T-helper 2 cell treated with Interferon-gamma antibody and Interleukin-4, amounts not matched to agents 5 μg/mL and 100 μg/mL, for 36 hours (primary cell): ENCODE data around the gene AIF1L.
"Not testable (repeated sequence)": the region's sequence is repeated elsewhere in the genome, so short reads cannot be mapped to it uniquely, and the experiment has no call there.

Experiments used
- DNase-seq: peaks from one replicate; pipeline ENCODE4 v3.0.0; 2021; ENCODE audit warnings: low spot score
- H3K27ac Mint-ChIP-seq: one replicate; pipeline ENCODE4 v1.8.0; 2021; ENCODE audit warnings: mild to moderate bottlenecking, mixed read lengths
- H3K27me3 Mint-ChIP-seq: one replicate; pipeline ENCODE4 v1.8.0; 2021; ENCODE audit warnings: low read depth, mixed read lengths
- H3K36me3 Mint-ChIP-seq: one replicate; pipeline ENCODE4 v1.8.0; 2021; ENCODE audit warnings: low read depth, mixed read lengths
- H3K4me1 Mint-ChIP-seq: one replicate; pipeline ENCODE4 v1.8.0; 2021; ENCODE audit warnings: low read depth, mixed read lengths
- H3K4me3 Mint-ChIP-seq: one replicate; pipeline ENCODE4 v1.8.0; 2022; ENCODE audit warnings: mild to moderate bottlenecking, moderate library complexity, mixed read lengths
- H3K9me3 Mint-ChIP-seq: one replicate; pipeline ENCODE4 v1.8.0; 2021; ENCODE audit warnings: mixed read lengths

AIF1L gene

GRCh38 chr9:131099845-131100244 is 3.5 kb downstream of the AIF1L start:
- H3K4me1 Mint-ChIP-seq, H3K36me3 Mint-ChIP-seq, H3K4me3 Mint-ChIP-seq, DNase-seq, H3K27ac Mint-ChIP-seq, H3K9me3 Mint-ChIP-seq: not testable (repeated sequence)
- H3K27me3 Mint-ChIP-seq = peaks cover 27% of the 10 kb centered on the region

- Mint-ChIP-seq H3K27me3 (peaks cover 21% of the 10 kb centered on the region), H3K9me3 (no peaks in the 10 kb centered on the region), H3K4me3 (no peak overlapping the region), H3K4me1 (no peaks in the 10 kb centered on the region), H3K36me3 (no peaks in the 10 kb centered on the region), H3K27ac (no peak overlapping the region)
- DNase-seq = no peak
Measured at GRCh38 chr9:131100445-131100844, 4.1 kb downstream of the AIF1L start.

- peaks cover 14% of the 10 kb centered on the region for H3K27me3 Mint-ChIP-seq
- H3K27ac Mint-ChIP-seq = no peak overlapping the region
- DNase-seq = no peak
- H3K36me3 Mint-ChIP-seq = no peaks in the 10 kb centered on the region
- no peaks in the 10 kb centered on the region for H3K9me3 Mint-ChIP-seq
- H3K4me3 Mint-ChIP-seq = no peak overlapping the region
- H3K4me1 Mint-ChIP-seq = no peaks in the 10 kb centered on the region
Measured at GRCh38 chr9:131101207-131101964, 5.1 kb downstream of the AIF1L start.

GRCh38 chr9:131103024-131103423 is 6.7 kb downstream of the AIF1L start:
- no peak overlapping the region for H3K4me3 Mint-ChIP-seq
- no peak for DNase-seq
- no peaks in the 10 kb centered on the region for H3K9me3 Mint-ChIP-seq
- no peaks in the 10 kb centered on the region for H3K36me3 Mint-ChIP-seq
- no peak overlapping the region for H3K27ac Mint-ChIP-seq
- no peaks in the 10 kb centered on the region for H3K4me1 Mint-ChIP-seq
- H3K27me3 Mint-ChIP-seq = peaks cover 3% of the 10 kb centered on the region

- H3K4me3 Mint-ChIP-seq = no peak overlapping the region
Measured at GRCh38 chr9:131103535-131103934, 7.2 kb downstream of the AIF1L start.

GRCh38 chr9:131104016-131104740 is 7.8 kb downstream of the AIF1L start:
- Mint-ChIP-seq H3K4me3 (no peak overlapping the region), H3K4me1 (no peaks in the 10 kb centered on the region), H3K27me3 (no peaks in the 10 kb centered on the region), H3K36me3 (no peaks in the 10 kb centered on the region), H3K9me3 (no peaks in the 10 kb centered on the region), H3K27ac (no peak overlapping the region)
- DNase-seq = no peak

More at GRCh38 chr9:131103535-131103934, 7.2 kb downstream of the AIF1L start:
- no peaks in the 10 kb centered on the region for H3K27me3 Mint-ChIP-seq
- no peaks in the 10 kb centered on the region for H3K9me3 Mint-ChIP-seq
- H3K36me3 Mint-ChIP-seq = no peaks in the 10 kb centered on the region
- H3K27ac Mint-ChIP-seq = no peak overlapping the region
- no peak for DNase-seq
- H3K4me1 Mint-ChIP-seq = no peaks in the 10 kb centered on the region

GRCh38 chr9:131105952-131106351 is 9.6 kb downstream of the AIF1L start:
- Mint-ChIP-seq H3K4me3 (no peak overlapping the region), H3K4me1 (no peaks in the 10 kb centered on the region), H3K27ac (no peak overlapping the region), H3K27me3 (no peaks in the 10 kb centered on the region), H3K36me3 (no peaks in the 10 kb centered on the region), H3K9me3 (no peaks in the 10 kb centered on the region)
- no peak for DNase-seq

GRCh38 chr9:131107760-131108159 is 11.4 kb downstream of the AIF1L start:
- no peaks in the 10 kb centered on the region for H3K27me3 Mint-ChIP-seq
- no peaks in the 10 kb centered on the region for H3K4me1 Mint-ChIP-seq
- no peak for DNase-seq
- H3K27ac Mint-ChIP-seq = no peak overlapping the region
- H3K4me3 Mint-ChIP-seq = no peak overlapping the region
- H3K36me3 Mint-ChIP-seq = no peaks in the 10 kb centered on the region
- H3K9me3 Mint-ChIP-seq = no peaks in the 10 kb centered on the region

GRCh38 chr9:131111186-131111853 is 15.0 kb downstream of the AIF1L start:
- Mint-ChIP-seq H3K27me3 (no peaks in the 10 kb centered on the region), H3K9me3 (no peaks in the 10 kb centered on the region), H3K27ac (no peak overlapping the region), H3K4me1 (no peaks in the 10 kb centered on the region), H3K4me3 (no peak overlapping the region), H3K36me3 (no peaks in the 10 kb centered on the region)
- DNase-seq = no peak

- Mint-ChIP-seq H3K4me3 (no peak overlapping the region), H3K27me3 (no peaks in the 10 kb centered on the region), H3K4me1 (no peaks in the 10 kb centered on the region), H3K36me3 (no peaks in the 10 kb centered on the region), H3K27ac (no peak overlapping the region), H3K9me3 (no peaks in the 10 kb centered on the region)
- no peak for DNase-seq
Measured at GRCh38 chr9:131111854-131112311, 15.6 kb downstream of the AIF1L start.

- Mint-ChIP-seq H3K4me3 (no peak overlapping the region), H3K9me3 (no peaks in the 10 kb centered on the region), H3K27ac (no peak overlapping the region), H3K27me3 (no peaks in the 10 kb centered on the region), H3K36me3 (no peaks in the 10 kb centered on the region), H3K4me1 (no peaks in the 10 kb centered on the region)
- no peak for DNase-seq
Measured at GRCh38 chr9:131112374-131113154, 16.2 kb downstream of the AIF1L start.

GRCh38 chr9:131113655-131114054 is 17.3 kb downstream of the AIF1L start:
- Mint-ChIP-seq H3K27ac (no peak overlapping the region), H3K4me1 (no peaks in the 10 kb centered on the region), H3K27me3 (peaks cover 3% of the 10 kb centered on the region), H3K4me3 (no peak overlapping the region), H3K9me3 (no peaks in the 10 kb centered on the region), H3K36me3 (no peaks in the 10 kb centered on the region)
- no peak for DNase-seq

GRCh38 chr9:131114084-131114535 is 17.8 kb downstream of the AIF1L start:
- Mint-ChIP-seq H3K27ac (no peak overlapping the region), H3K27me3 (peaks cover 3% of the 10 kb centered on the region), H3K4me3 (no peak overlapping the region), H3K36me3 (no peaks in the 10 kb centered on the region), H3K4me1 (no peaks in the 10 kb centered on the region), H3K9me3 (no peaks in the 10 kb centered on the region)
- DNase-seq = no peak
